ENCODE results near the gene TBC1D23.
"Not testable (repeated sequence)": the region's sequence is repeated elsewhere in the genome, so short reads cannot be mapped to it uniquely, and the experiment has no call there.

The TBC1D23 gene

GRCh38 chr3:100260685-100261484 lies at the start of gene TBC1D23:
TBC1D23 (plus strand) TSS chr3:100260992; CDS start chr3:100261019, 27 bp downstream.
- DNase-seq, result peak; percentile 85

DNA sequence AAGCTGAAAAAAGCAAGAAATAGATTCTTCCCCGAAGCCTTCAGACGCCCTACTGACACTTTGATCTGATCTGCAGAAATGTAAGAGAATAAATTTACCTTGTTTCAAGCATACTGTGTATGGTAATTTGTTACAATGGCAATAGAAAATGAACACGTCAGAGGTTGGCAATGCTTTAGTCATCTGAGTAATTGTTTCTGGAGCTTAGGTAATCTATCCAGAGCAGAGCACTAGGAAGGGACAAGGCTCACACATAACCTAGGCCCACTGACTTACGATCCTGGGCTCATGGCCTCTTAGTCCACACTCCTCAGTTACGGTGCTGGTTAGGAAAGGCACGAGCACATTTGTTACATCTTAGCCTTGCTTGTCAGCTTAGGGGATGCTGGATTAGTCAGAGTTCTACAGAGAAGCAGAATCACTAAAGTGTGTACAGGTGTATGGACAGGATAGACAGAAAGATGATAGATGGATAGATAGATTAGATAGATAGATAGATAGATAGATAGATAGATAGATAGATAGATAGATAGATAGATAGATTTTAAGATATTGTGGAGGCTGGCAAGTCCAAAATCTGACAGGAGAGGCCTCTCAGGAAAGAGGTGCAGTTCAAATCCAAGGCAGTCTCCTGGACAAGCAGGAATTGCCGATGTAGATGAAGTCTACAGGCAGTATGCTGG lies 46.8 kb upstream of the TBC1D23 start:
- no peak for DNase-seq

DNA sequence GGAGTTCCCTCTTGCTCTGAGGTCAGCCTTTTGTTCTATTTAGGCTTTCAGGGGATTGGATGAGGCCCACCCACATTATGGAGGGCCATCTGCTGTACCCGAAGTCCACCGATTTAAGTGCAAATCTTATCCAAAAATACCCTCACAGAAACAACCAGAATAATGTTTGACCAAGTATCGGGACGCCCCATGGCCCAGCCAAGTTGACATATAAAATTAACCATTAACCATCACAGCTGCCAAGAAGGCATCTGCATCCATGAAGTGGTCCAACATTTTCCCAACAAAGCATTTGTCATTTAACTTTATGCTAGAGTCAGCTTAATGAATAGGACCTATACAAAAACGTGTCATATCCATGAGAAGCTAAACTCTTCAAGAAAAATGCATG lies 46.2 kb upstream of the TBC1D23 start:
- no peak for DNase-seq

DNA sequence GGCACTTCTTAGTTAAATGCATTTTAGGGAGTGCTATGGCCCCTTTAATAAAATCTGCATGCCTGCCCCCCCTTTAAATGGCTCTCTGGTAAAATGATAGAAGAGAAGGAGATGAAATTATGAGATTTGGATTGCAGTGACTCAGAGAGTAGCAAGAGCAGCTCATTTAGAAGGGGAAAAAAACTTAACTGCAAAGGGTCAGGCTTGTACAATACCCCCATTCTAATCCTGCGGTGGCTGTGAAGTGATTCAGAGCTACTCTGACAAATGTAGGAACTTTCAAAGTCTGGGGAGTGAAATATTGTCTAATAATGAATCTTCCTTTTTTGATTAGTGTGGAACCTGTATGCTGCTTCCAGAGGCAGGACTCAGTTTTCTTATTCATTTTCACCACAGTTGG lies 44.1 kb upstream of the TBC1D23 start:
- DNase-seq, result no peak

- DNase-seq, result no peak
These were observed 39.6 kb upstream of the TBC1D23 start for GRCh38 chr3:100221159-100221558.

DNA sequence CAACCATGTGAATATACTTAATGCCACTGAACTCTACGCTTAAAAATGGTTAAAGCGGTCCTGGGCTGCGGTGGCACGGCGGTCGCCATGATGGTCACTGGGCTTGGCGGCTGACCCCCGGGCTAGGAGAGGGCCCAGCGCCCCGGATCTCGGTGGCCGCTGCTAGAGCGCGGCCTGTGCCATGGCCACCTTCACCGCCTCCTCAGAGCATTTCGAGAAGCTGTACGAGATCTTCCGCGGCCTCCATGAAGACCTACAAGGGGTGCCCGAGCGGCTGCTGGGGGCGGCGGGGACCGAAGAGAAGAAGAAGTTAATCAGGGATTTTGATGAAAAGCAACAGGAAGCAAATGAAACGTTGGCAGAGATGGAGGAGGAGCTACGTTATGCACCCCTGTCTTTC lies 35.6 kb upstream of the TBC1D23 start:
- no peak for DNase-seq

DNA sequence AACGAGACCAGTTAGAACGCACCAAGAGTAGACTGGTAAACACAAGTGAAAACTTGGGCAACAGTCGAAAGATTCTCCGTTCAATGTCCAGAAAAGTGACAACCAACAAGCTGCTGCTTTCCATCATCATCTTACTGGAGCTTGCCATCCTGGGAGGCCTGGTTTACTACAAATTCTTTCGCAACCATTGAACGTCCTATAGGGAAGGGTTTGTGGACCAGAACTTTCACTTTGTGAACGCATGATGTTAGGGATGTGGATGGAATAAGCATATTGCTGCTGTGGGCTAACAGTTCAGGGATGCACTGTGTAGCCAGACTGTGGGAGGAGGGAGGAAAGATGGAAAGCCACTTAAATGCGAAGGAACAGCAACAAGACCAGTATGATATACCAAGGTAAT lies 34.9 kb upstream of the TBC1D23 start:
- no peak for DNase-seq

GRCh38 chr3:100226712-100227429 lies 33.9 kb upstream of the TBC1D23 start:
- DNase-seq, result no peak

GRCh38 chr3:100227511-100227921 lies 33.3 kb upstream of the TBC1D23 start:
- no peak for DNase-seq

DNA sequence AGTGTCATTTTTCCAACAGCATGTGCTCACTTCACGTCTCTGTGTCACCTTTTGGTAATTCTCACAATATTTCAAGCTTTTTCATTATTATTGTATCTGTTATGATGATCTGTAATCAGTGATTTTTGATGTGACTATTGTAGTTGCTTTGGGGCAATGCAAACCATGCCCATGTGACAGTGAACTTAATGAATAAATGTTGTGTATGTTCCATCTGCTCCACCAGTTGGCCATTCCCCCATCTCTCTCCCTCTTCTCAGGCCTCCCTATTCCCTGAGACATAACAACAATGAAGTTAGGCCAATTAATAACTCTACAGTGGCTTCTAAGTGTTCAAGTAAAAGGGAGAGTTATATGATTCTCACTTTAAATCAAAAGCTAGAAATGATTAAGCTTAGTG lies 32.5 kb upstream of the TBC1D23 start:
- DNase-seq, result no peak

- DNase-seq, result not testable (repeated sequence)
These were observed 31.6 kb upstream of the TBC1D23 start for GRCh38 chr3:100229188-100229587.

GRCh38 chr3:100230710-100231109 lies 30.1 kb upstream of the TBC1D23 start:
- DNase-seq, result no peak

- no peak for DNase-seq
These were observed 29.1 kb upstream of the TBC1D23 start for GRCh38 chr3:100231668-100232067.

GRCh38 chr3:100234364-100234763 lies 26.4 kb upstream of the TBC1D23 start:
- no peak for DNase-seq

- no peak for DNase-seq
These were observed 22.2 kb upstream of the TBC1D23 start for GRCh38 chr3:100238599-100238998.

GRCh38 chr3:100242471-100242870 lies 18.3 kb upstream of the TBC1D23 start:
- not testable (repeated sequence) for DNase-seq

DNA sequence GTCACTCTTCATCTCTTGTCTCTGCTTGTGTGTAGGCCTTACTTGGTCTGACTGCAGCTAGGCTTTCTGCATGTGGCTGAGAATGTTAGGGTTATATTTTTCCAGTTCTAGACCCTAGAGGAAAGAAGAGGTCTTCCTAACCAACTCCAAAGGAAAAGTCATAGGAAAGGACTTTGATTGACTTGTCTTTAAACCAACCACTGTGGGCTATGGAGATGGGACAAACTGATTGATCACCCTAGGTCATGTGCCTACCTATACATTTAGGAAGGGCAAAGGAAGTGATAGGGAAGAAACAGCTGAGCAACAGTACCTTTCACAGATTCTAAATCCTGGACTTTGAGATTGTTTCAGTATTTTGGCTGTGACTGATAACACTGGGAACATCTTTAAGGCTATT lies 16.5 kb upstream of the TBC1D23 start:
- no peak for DNase-seq

- no peak for DNase-seq
These were observed 15.7 kb upstream of the TBC1D23 start for GRCh38 chr3:100245136-100245535.

DNA sequence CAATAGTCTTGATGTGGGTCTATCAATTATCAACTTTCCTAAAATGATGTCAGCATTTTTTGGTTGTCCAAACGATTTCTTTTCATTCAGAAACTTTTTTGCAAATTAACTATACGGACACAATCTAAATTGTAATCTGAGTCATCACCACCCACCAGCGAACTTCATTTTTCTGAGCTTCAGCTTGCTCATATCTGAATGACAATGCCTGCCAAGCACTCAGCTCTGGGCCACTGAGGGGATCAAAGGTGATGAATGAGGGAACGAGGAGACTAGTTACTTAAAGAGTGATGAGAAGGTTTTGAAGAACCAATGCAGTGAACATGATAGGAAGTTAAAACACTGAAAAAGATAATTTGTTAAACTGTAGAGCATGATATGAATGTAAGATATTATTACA lies 14.9 kb upstream of the TBC1D23 start:
- no peak for DNase-seq

DNA sequence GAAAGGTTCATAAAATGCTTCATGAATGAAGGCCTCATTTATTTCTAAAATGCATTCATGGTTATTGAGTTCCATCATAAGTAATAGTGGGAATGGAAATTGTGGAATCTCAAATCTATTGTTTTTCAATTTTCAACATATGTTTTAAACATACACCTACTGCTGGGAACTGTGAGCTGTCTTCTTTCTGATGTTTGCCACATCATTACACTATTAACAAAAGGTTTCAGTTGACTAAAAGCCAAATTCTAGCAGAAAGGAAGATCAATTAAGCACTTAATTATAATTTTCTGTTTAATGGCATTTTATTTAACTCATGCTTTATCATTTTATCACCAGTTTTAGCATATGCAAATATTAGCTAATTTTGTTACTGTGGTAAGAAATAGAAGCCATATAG lies 13.8 kb upstream of the TBC1D23 start:
- DNase-seq, result no peak

DNA sequence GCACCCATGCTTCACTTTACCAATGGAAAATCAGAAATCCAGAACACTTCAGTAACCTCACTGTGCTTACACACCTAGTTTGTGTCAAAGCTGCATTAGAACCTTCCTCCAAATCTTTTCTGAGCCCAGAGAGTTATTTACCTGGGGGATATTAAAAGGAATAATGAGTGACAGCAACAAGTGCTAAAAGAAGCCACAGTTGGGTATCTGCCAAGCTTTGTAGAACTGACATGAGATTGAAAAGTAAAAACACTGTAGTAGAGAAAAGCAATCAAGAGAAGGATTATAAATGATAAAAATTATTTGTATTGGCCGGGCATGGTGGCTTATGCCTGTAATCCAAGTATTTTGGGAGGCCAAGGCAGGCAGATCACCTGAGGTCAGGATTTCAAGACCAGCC lies 8.8 kb upstream of the TBC1D23 start:
- DNase-seq, result no peak

- no peak for DNase-seq
These were observed 6.5 kb upstream of the TBC1D23 start for GRCh38 chr3:100254168-100254777.

GRCh38 chr3:100256731-100257151 lies 4.1 kb upstream of the TBC1D23 start:
- no peak for DNase-seq

Measured in cortex of kidney (tissue), 1 donor.